ENCODE results near the gene SLC4A4. TPM values are rescaled to one million over a fixed set of nuclear protein-coding genes. Genes with fewer than 3 reads are reported as not detected.

Gene SLC4A4
- total RNA-seq, 4 donors from 2014 or later = 0.30 to 0.56 (median 0.34) TPM; not detected in 1

GRCh38 chr4:71367546-71367945 is 28.7 kb downstream of the SLC4A4 start:
- Histone ChIP-seq H3K9me3 (no peaks in the 10 kb centered on the region), H3K36me3 (no peaks in the 10 kb centered on the region), H3K4me3 (no peak overlapping the region), H3K27ac (no peak overlapping the region), H3K27me3 (no peaks in the 10 kb centered on the region), H3K4me1 (no peaks in the 10 kb centered on the region)
- TF ChIP-seq POLR2A (IDR thresholded peaks at IDR 0.05) = no peak
- TF ChIP-seq EP300 (IDR thresholded peaks at IDR 0.05) = no peak
- TF ChIP-seq POLR2AphosphoS5 (IDR thresholded peaks at IDR 0.05) = no peak
- TF ChIP-seq CTCF (IDR thresholded peaks at IDR 0.05) = no peak
- no peak for DNase-seq (ENCODE audit: low spot score in 2 of 2)
- WGBS = 92% methylated on average over 2 of the region's 2 CpGs

GRCh38 chr4:71368906-71369305 is 30.1 kb downstream of the SLC4A4 start:
- H3K4me1 ChIP-seq = no peaks in the 10 kb centered on the region
- no peaks in the 10 kb centered on the region for H3K27me3 ChIP-seq
- TF ChIP-seq EP300 (IDR thresholded peaks at IDR 0.05) (no peak), POLR2AphosphoS5 (IDR thresholded peaks at IDR 0.05) (no peak), POLR2A (IDR thresholded peaks at IDR 0.05) (no peak), CTCF (IDR thresholded peaks at IDR 0.05) (no peak)
- no peak for DNase-seq (ENCODE audit: low spot score in 2 of 2)
- H3K4me3 ChIP-seq = no peak overlapping the region
- H3K36me3 ChIP-seq = no peaks in the 10 kb centered on the region
- 96% methylated on average over 12 of the region's 12 CpGs for WGBS
- no peaks in the 10 kb centered on the region for H3K9me3 ChIP-seq
- H3K27ac ChIP-seq = no peak overlapping the region

- H3K9me3 ChIP-seq = no peaks in the 10 kb centered on the region
- no peak for TF ChIP-seq POLR2A (IDR thresholded peaks at IDR 0.05)
- TF ChIP-seq CTCF (IDR thresholded peaks at IDR 0.05) = no peak
- no peak for TF ChIP-seq POLR2AphosphoS5 (IDR thresholded peaks at IDR 0.05)
- no peak for TF ChIP-seq EP300 (IDR thresholded peaks at IDR 0.05)
- H3K36me3 ChIP-seq = no peaks in the 10 kb centered on the region
- H3K27ac ChIP-seq = no peak overlapping the region
- no peak for DNase-seq (ENCODE audit: low spot score in 2 of 2)
- H3K4me3 ChIP-seq = no peak overlapping the region
- H3K4me1 ChIP-seq = no peaks in the 10 kb centered on the region
- no peaks in the 10 kb centered on the region for H3K27me3 ChIP-seq
Observed at GRCh38 chr4:71369536-71369935, 30.7 kb downstream of the SLC4A4 start.

- no peaks in the 10 kb centered on the region for H3K36me3 ChIP-seq
- H3K27me3 ChIP-seq = no peaks in the 10 kb centered on the region
- WGBS = 99% methylated on average over 2 of the region's 2 CpGs
- no peak overlapping the region for H3K27ac ChIP-seq
- no peaks in the 10 kb centered on the region for H3K9me3 ChIP-seq
- H3K4me1 ChIP-seq = no peaks in the 10 kb centered on the region
- no peak for TF ChIP-seq CTCF (IDR thresholded peaks at IDR 0.05)
- TF ChIP-seq POLR2A (IDR thresholded peaks at IDR 0.05) = no peak
- TF ChIP-seq POLR2AphosphoS5 (IDR thresholded peaks at IDR 0.05) = no peak
- no peak for TF ChIP-seq EP300 (IDR thresholded peaks at IDR 0.05)
- H3K4me3 ChIP-seq = no peak overlapping the region
- DNase-seq (ENCODE audit: low spot score in 2 of 2) = no peak
Observed at GRCh38 chr4:71375494-71375893, 36.7 kb downstream of the SLC4A4 start.

- no peaks in the 10 kb centered on the region for H3K4me1 ChIP-seq
- WGBS = 87% methylated on average over 4 of the region's 4 CpGs
- no peak overlapping the region for H3K27ac ChIP-seq
- no peak for DNase-seq (ENCODE audit: low spot score in 2 of 2)
- no peak overlapping the region for H3K4me3 ChIP-seq
- no peak for TF ChIP-seq EP300 (IDR thresholded peaks at IDR 0.05)
- TF ChIP-seq POLR2A (IDR thresholded peaks at IDR 0.05) = no peak
- no peak for TF ChIP-seq CTCF (IDR thresholded peaks at IDR 0.05)
- H3K36me3 ChIP-seq = no peaks in the 10 kb centered on the region
- H3K9me3 ChIP-seq = no peaks in the 10 kb centered on the region
- H3K27me3 ChIP-seq = no peaks in the 10 kb centered on the region
Observed at GRCh38 chr4:71377561-71377960, 38.7 kb downstream of the SLC4A4 start.

Measured in suprapubic skin (tissue), 4 donors.